Measurements from ENCODE around the gene HELZ2.
"Not testable (repeated sequence)": the region's sequence is repeated elsewhere in the genome, so short reads cannot be mapped to it uniquely, and the experiment has no call there.

Gene HELZ2

GRCh38 chr20:63574156-63574828 is at the start of gene HELZ2:
TSS of gene HELZ2 (minus strand) at chr20:63574239. CDS start at chr20:63572385, 1,854 bp downstream.
- peak; percentile 34 to 41 for DNase-seq (ENCODE audit: low read depth in 2 of 2)

GRCh38 chr20:63622732-63623131 is 48.7 kb upstream of the HELZ2 start:
- DNase-seq (ENCODE audit: low read depth in 2 of 2): no peak

- no peak for DNase-seq (ENCODE audit: low read depth in 2 of 2)
Measured at GRCh38 chr20:63622096-63622495, 48.1 kb upstream of the HELZ2 start.

- DNase-seq (ENCODE audit: low read depth in 2 of 2): no peak
Measured at GRCh38 chr20:63620991-63621390, 47.0 kb upstream of the HELZ2 start.

GRCh38 chr20:63619505-63619904 is 45.5 kb upstream of the HELZ2 start:
- no peak for DNase-seq (ENCODE audit: low read depth in 2 of 2)

GRCh38 chr20:63619086-63619485 is 45.0 kb upstream of the HELZ2 start:
- DNase-seq (ENCODE audit: low read depth in 2 of 2): no peak

GRCh38 chr20:63618291-63618980 is 44.4 kb upstream of the HELZ2 start:
- no peak for DNase-seq (ENCODE audit: low read depth in 2 of 2)

GRCh38 chr20:63617876-63618265 is 43.8 kb upstream of the HELZ2 start:
- DNase-seq (ENCODE audit: low read depth in 2 of 2): no peak

- no peak for DNase-seq (ENCODE audit: low read depth in 2 of 2)
Measured at GRCh38 chr20:63617092-63617875, 43.2 kb upstream of the HELZ2 start.

- DNase-seq (ENCODE audit: low read depth in 2 of 2): not testable (repeated sequence)
Measured at GRCh38 chr20:63613863-63614594, 40.0 kb upstream of the HELZ2 start.

GRCh38 chr20:63612276-63612931 is 38.4 kb upstream of the HELZ2 start:
- no peak for DNase-seq (ENCODE audit: low read depth in 2 of 2)

GRCh38 chr20:63611646-63612045 is 37.6 kb upstream of the HELZ2 start:
- DNase-seq (ENCODE audit: low read depth in 2 of 2): no peak

- DNase-seq (ENCODE audit: low read depth in 2 of 2): no peak
Measured at GRCh38 chr20:63610581-63611435, 36.8 kb upstream of the HELZ2 start.

- DNase-seq (ENCODE audit: low read depth in 2 of 2): no peak
Measured at GRCh38 chr20:63606686-63607085, 32.6 kb upstream of the HELZ2 start.

GRCh38 chr20:63602321-63602720 is 28.3 kb upstream of the HELZ2 start:
- no peak for DNase-seq (ENCODE audit: low read depth in 2 of 2)

GRCh38 chr20:63601679-63602078 is 27.6 kb upstream of the HELZ2 start:
- not testable (repeated sequence) for DNase-seq (ENCODE audit: low read depth in 2 of 2)

GRCh38 chr20:63599396-63600050 is 25.5 kb upstream of the HELZ2 start:
- no peak for DNase-seq (ENCODE audit: low read depth in 2 of 2)

- DNase-seq (ENCODE audit: low read depth in 2 of 2): no peak
Measured at GRCh38 chr20:63598479-63599395, 24.7 kb upstream of the HELZ2 start.
